ENCODE measurements around the gene SPATA20. TPM values are rescaled to one million over a fixed set of nuclear protein-coding genes. Genes with fewer than 3 reads are reported as not detected.

Gene SPATA20
- total RNA-seq, 1 experiment from 2014 or later = 31.0 TPM

DNA sequence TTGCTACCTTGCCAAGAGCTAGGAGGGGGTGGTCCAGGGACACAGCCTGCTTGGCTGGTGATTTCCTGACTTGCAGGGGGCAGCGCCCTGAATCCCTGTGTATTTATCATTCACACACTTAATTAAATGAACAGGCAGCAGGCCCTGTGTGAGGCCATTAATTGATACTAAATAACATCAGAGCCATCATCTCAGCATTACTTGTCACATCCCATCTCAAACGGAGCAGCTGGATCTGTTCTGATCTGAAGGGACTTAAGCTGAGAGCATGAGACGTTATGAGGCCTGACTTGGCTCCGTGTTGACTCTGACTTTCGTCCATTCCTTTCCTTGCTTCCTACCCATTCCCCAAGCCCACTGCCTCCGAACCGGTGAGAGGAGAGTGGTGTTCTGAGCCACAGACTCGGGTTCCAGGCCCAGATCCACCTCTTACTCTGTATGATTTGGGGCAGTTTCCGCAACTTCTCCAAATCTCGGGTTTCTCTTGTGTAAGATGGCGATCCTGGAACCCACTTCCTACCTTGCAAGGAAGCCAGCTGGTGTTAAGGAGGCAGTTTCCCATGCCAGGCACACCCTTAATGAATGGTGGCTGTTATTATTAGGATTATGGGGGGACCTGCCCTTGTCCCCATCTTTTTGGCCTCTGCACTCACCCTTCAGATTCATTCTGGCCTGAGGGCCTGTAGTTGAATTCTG, 47.3 kb downstream of the SPATA20 start:
- Histone ChIP-seq H3K36me3 (replicated peaks; ENCODE audit: control insufficient read depth, insufficient read depth, low read length) (no peaks in the 10 kb centered on the region), H3K27me3 (ENCODE audit: control insufficient read depth, insufficient read depth, low read length) (no peaks in the 10 kb centered on the region), H3K4me3 (ENCODE audit: insufficient read depth, low read depth, low read length) (no peak overlapping the region)
- DNase-seq = no peak

DNA sequence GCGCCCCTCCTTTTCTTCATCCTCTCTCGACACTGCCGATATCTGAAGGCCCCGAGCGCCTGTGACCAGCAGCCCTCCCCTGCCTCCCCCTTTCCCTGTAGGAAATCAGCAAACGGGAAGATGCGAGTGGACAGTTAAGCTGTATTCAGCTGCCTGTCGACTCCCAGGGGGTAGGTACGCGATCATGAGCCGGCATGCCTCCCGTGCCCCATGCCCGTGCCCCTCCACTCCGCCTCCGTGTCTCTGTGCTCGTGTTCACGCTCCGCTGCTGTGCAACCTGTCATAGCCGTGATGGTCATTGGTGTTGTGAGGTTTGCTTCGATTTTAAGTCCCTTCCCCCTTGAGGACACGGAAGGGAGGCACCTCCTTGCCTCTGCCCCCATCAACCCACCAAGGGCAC, 47.9 kb downstream of the SPATA20 start:
- Histone ChIP-seq H3K27me3 (ENCODE audit: control insufficient read depth, insufficient read depth, low read length) (no peaks in the 10 kb centered on the region), H3K36me3 (replicated peaks; ENCODE audit: control insufficient read depth, insufficient read depth, low read length) (no peaks in the 10 kb centered on the region), H3K4me3 (ENCODE audit: insufficient read depth, low read depth, low read length) (no peak overlapping the region)
- no peak for DNase-seq

DNA sequence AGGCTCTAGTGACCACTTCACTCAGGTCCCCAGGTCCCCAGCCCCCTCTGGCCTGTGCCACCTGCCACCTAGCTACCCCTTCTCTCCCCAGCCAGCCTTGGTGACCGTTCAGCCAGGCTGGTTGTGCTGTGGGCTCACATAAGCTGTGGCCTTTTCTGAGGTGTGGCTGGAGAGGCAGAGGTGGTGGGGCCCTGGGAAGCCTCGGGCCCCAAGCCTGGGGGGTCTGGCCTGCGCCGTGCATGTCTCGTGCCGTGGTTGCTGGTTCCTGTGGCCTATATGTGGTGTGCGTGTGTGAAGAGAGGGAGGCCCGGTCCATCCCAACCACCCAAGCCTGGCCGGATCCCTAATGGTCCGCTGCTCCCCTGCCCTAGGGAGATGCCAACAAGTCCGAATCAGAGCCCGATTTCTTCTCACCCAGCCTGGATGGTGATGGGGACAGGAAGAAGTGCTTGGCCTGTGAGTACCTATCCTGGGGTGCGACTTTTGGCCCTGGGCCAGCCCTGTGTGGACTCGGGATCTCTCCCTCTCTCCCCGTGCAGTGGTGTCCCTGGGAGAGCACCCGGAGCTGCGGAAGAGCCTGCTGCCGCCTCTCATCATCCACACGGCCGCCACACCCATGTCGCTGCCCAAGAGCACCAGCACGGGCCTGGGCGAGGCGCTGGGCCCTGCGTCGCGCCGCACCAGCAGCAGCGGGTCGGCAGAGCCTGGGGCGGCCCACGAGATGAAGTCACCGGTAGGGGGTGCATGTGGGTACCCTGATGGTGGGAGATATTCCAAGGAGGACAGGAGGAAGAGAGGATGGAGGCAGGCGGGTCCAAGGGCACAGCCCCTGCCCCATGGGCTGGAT, 49.4 kb downstream of the SPATA20 start:
- H3K27me3 ChIP-seq (ENCODE audit: control insufficient read depth, insufficient read depth, low read length) = no peaks in the 10 kb centered on the region
- no peak overlapping the region for H3K4me3 ChIP-seq (ENCODE audit: insufficient read depth, low read depth, low read length)
- DNase-seq = peak; percentile 97

DNA sequence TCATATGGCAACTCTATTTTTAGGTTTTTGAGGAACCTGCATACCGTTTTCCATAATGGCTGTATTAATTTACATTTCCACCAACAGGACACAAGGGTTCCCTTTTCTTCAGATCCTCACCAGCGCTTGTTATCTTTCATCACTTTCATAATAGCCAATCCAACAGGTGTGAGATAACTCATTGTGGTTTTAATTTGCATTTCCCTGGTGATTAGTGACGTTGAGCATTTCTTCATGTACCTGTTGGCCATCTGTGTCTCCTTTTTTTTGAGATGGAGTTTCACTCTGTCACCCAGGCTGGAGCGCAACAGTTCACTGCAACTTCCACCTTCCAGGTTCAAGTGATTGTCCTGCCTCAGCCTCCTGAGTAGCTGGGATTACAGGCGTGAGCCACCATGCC, 51.5 kb downstream of the SPATA20 start:
- no peaks in the 10 kb centered on the region for H3K36me3 ChIP-seq (replicated peaks; ENCODE audit: control insufficient read depth, insufficient read depth, low read length)
- DNase-seq = no peak
- no peaks in the 10 kb centered on the region for H3K27me3 ChIP-seq (ENCODE audit: control insufficient read depth, insufficient read depth, low read length)
- no peak overlapping the region for H3K4me3 ChIP-seq (ENCODE audit: insufficient read depth, low read depth, low read length)

More for the DNA sequence above, 49.4 kb downstream of the SPATA20 start:
- no peaks in the 10 kb centered on the region for H3K36me3 ChIP-seq (replicated peaks; ENCODE audit: control insufficient read depth, insufficient read depth, low read length)

DNA sequence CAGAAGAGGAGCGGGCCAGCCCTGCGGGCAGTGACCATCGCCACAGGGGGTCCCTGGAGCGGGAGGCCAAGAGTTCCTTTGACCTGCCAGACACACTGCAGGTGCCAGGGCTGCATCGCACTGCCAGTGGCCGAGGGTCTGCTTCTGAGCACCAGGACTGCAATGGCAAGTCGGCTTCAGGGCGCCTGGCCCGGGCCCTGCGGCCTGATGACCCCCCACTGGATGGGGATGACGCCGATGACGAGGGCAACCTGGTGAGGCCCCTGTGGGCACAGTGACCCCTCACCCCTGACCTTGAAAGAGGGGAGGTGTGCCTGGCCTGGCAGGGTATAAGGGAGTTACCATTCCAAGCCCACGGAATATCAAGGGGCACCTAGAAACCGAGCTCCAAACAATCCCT, 52.6 kb downstream of the SPATA20 start:
- no peaks in the 10 kb centered on the region for H3K36me3 ChIP-seq (replicated peaks; ENCODE audit: control insufficient read depth, insufficient read depth, low read length)
- no peak overlapping the region for H3K4me3 ChIP-seq (ENCODE audit: insufficient read depth, low read depth, low read length)
- H3K27me3 ChIP-seq (ENCODE audit: control insufficient read depth, insufficient read depth, low read length) = no peaks in the 10 kb centered on the region
- DNase-seq = no peak

DNA sequence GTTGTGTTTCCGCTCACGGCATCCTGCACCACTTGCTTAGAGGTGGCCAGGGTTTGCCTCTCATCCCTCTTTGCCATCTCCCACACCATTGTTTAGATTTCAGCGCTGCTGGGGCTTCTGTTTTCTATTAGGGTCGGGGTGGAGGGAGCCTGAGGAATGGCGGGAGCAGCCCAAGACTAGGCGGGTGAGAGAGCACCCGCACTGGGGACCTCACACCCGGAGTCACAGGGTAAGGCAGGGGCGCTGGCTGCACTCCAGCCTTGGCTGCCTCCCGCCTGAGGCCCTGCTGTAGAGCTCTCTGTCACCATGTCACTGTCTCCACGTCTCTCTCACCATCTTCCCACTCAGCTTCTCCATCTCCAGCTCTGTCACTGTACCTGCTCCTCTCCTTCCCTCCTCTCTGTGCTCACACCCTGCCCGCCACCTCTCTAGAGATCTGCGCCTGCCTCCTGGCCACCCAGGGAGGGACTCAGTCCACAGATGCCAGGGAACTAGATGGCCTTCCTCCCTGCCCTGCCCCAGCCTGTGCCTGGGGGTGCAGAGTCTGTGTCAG, 54.9 kb downstream of the SPATA20 start:
- Histone ChIP-seq H3K36me3 (replicated peaks; ENCODE audit: control insufficient read depth, insufficient read depth, low read length) (no peaks in the 10 kb centered on the region), H3K4me3 (ENCODE audit: insufficient read depth, low read depth, low read length) (no peak overlapping the region), H3K27me3 (ENCODE audit: control insufficient read depth, insufficient read depth, low read length) (no peaks in the 10 kb centered on the region)
- no peak for DNase-seq

DNA sequence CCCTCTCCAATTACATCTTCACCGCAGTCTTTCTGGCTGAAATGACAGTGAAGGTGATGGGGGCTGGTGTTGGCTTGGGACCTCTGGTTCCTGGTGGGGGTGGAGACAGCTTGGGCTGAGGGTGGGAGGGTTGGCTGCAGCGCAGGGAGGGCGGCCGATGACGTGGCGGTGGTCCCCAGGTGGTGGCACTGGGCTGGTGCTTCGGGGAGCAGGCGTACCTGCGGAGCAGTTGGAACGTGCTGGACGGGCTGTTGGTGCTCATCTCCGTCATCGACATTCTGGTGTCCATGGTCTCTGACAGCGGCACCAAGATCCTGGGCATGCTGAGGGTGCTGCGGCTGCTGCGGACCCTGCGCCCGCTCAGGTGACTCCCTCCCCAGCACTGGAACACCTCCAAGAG, 55.9 kb downstream of the SPATA20 start:
- DNase-seq = no peak
- H3K4me3 ChIP-seq (ENCODE audit: insufficient read depth, low read depth, low read length) = no peak overlapping the region
- H3K27me3 ChIP-seq (ENCODE audit: control insufficient read depth, insufficient read depth, low read length) = no peaks in the 10 kb centered on the region
- no peaks in the 10 kb centered on the region for H3K36me3 ChIP-seq (replicated peaks; ENCODE audit: control insufficient read depth, insufficient read depth, low read length)

DNA sequence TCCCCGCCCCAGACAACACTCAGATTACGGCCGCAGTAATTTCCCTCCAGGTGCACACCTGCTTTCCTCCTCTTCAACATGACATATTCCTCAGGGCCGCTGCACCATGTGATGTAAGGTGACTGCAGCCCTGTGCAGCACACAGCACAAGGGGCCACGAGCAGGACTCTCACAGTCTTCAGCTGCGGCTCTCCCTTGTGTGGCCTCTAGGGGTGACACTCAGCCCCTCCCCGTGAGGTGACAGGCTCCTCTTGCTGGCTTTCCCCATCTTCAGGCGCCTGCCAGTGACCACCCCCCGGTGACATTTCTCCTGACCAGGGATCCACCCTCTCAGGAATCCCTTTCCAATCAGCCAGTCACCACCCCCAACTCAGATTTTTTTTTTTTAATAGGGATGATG, 56.4 kb downstream of the SPATA20 start:
- H3K4me3 ChIP-seq (ENCODE audit: insufficient read depth, low read depth, low read length) = no peak overlapping the region
- no peaks in the 10 kb centered on the region for H3K36me3 ChIP-seq (replicated peaks; ENCODE audit: control insufficient read depth, insufficient read depth, low read length)
- H3K27me3 ChIP-seq (ENCODE audit: control insufficient read depth, insufficient read depth, low read length) = no peaks in the 10 kb centered on the region
- peak; percentile 88 for DNase-seq

DNA sequence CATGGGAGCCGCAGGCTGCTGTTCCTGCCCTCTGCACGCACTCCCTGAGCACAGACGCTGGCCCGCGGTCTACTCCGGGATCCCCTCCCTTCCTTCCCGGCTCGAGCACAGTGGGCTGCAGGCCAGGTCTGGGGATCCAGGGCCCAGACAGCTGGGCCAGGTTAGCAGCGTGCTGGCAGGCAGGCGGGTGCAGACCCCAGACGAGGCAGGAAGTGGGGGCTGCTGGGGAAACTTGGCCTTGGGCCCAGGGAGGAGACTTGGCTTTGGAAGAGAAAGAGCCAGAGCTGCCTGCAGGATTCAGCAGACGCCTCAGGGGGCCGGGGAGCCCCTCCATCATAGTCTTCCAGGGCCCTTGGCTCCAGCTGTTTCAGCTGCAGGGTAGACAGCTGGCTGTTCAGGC, 57.5 kb downstream of the SPATA20 start:
- Histone ChIP-seq H3K27me3 (ENCODE audit: control insufficient read depth, insufficient read depth, low read length) (no peaks in the 10 kb centered on the region), H3K4me3 (ENCODE audit: insufficient read depth, low read depth, low read length) (no peak overlapping the region), H3K36me3 (replicated peaks; ENCODE audit: control insufficient read depth, insufficient read depth, low read length) (no peaks in the 10 kb centered on the region)
- DNase-seq = peak; percentile 86

DNA sequence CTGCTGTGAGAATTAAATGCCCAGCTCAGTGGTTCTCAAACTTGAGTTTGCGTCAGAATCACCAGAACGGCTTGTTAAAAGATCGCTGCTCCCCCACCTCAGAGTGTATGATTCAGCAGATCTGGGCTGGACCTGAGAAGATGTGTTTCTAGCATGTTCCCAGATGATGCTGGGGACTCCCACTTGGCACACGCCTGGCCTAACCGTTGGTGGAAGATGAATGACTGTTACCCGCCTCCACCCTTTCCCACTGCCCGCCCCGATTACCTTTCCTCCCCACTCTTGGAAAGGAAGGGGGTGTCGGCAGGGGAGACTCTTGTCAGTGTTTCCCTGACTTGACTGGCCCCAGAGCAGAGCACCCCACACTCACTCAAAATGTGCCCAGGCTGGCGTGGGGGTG, 58.5 kb downstream of the SPATA20 start:
- H3K27me3 ChIP-seq (ENCODE audit: control insufficient read depth, insufficient read depth, low read length) = no peaks in the 10 kb centered on the region
- no peak for DNase-seq
- H3K36me3 ChIP-seq (replicated peaks; ENCODE audit: control insufficient read depth, insufficient read depth, low read length) = no peaks in the 10 kb centered on the region

More for the DNA sequence above, 58.5 kb downstream of the SPATA20 start:
- no peak overlapping the region for H3K4me3 ChIP-seq (ENCODE audit: insufficient read depth, low read depth, low read length)

Other genes starting within 250 kb of the SPATA20 start
- gene XYLT2, start 201.0 kb upstream of the SPATA20 start, total RNA-seq (2014; rRNA removed; shearing (Covaris generic)) = 47.5 and 54.3 TPM in 2 replicates
- 55.5 and 86.3 TPM in 2 replicates for gene MRPL27, start 174.0 kb upstream of the SPATA20 start, total RNA-seq (2014; rRNA removed; shearing (Covaris generic))
- 21.7 and 28.2 TPM in 2 replicates for gene EME1, start 173.9 kb upstream of the SPATA20 start, total RNA-seq (2014; rRNA removed; shearing (Covaris generic))
- 105 and 119 TPM in 2 replicates for gene LRRC59, start 149.7 kb upstream of the SPATA20 start, total RNA-seq (2014; rRNA removed; shearing (Covaris generic))
- gene ACSF2, start 121.0 kb upstream of the SPATA20 start, total RNA-seq (2014; rRNA removed; shearing (Covaris generic)) = 14.8 and 16.2 TPM in 2 replicates
- gene CHAD, start 78.3 kb upstream of the SPATA20 start, total RNA-seq (2014; rRNA removed; shearing (Covaris generic)) = not detected in 2 replicates
- gene RSAD1, start 68.3 kb upstream of the SPATA20 start, total RNA-seq (2014; rRNA removed; shearing (Covaris generic)) = 28.4 and 38.1 TPM in 2 replicates
- gene MYCBPAP, start 38.7 kb upstream of the SPATA20 start, total RNA-seq (2014; rRNA removed; shearing (Covaris generic)) = 0.62 and 3.2 TPM in 2 replicates
- 0.07 and 0.87 TPM in 2 replicates for gene EPN3, start 14.4 kb upstream of the SPATA20 start, total RNA-seq (2014; rRNA removed; shearing (Covaris generic))
- 1.5 and 1.9 TPM in 2 replicates for gene CACNA1G, start 13.5 kb downstream of the SPATA20 start, total RNA-seq (2014; rRNA removed; shearing (Covaris generic))
- 0.33 and 0.48 TPM in 2 replicates for gene ABCC3, start 87.7 kb downstream of the SPATA20 start, total RNA-seq (2014; rRNA removed; shearing (Covaris generic))
- gene ANKRD40, start 160.7 kb downstream of the SPATA20 start, total RNA-seq (2014; rRNA removed; shearing (Covaris generic)) = 42.0 and 46.0 TPM in 2 replicates
- gene LUC7L3, start 172.4 kb downstream of the SPATA20 start, total RNA-seq (2014; rRNA removed; shearing (Covaris generic)) = 45.4 and 76.9 TPM in 2 replicates
- not detected in 2 replicates for gene ANKRD40CL, start 220.3 kb downstream of the SPATA20 start, total RNA-seq (2014; rRNA removed; shearing (Covaris generic))

Measured in H7 (cell line).